ENCODE data around the gene AOPEP.
"Not testable (repeated sequence)": the region's sequence is repeated elsewhere in the genome, so short reads cannot be mapped to it uniquely, and the experiment has no call there.

AOPEP gene

GRCh38 chr9:94936419-94936818 is 209.9 kb downstream of the AOPEP start:
- Histone ChIP-seq H3K4me3 (replicated peaks; ENCODE audit: low read depth, low read length) (no peak overlapping the region), H3K27me3 (replicated peaks; ENCODE audit: control insufficient read depth, insufficient read depth, low read length) (no peaks in the 10 kb centered on the region), H3K36me3 (ENCODE audit: control insufficient read depth, insufficient read depth, low read length) (no peaks in the 10 kb centered on the region; the same call in 1 of the 2 replicates)
- no peak for TF ChIP-seq CTCF (IDR thresholded peaks at IDR 0.05; ENCODE audit: insufficient read depth, low read length, poor library complexity, severe bottlenecking)
- DNase-seq (ENCODE audit: extremely low read depth, insufficient read length), result no peak

- TF ChIP-seq CTCF (IDR thresholded peaks at IDR 0.05; ENCODE audit: insufficient read depth, low read length, poor library complexity, severe bottlenecking), result no peak
- no peak overlapping the region for H3K4me3 ChIP-seq (replicated peaks; ENCODE audit: low read depth, low read length)
- no peak for DNase-seq (ENCODE audit: extremely low read depth, insufficient read length)
- H3K27me3 ChIP-seq (replicated peaks; ENCODE audit: control insufficient read depth, insufficient read depth, low read length), result no peaks in the 10 kb centered on the region
- no peaks in the 10 kb centered on the region for H3K36me3 ChIP-seq (ENCODE audit: control insufficient read depth, insufficient read depth, low read length)
These were observed 210.9 kb downstream of the AOPEP start for GRCh38 chr9:94937214-94937903.

- no peaks in the 10 kb centered on the region for H3K27me3 ChIP-seq (replicated peaks; ENCODE audit: control insufficient read depth, insufficient read depth, low read length)
- no peak for TF ChIP-seq CTCF (IDR thresholded peaks at IDR 0.05; ENCODE audit: insufficient read depth, low read length, poor library complexity, severe bottlenecking)
- no peak for DNase-seq (ENCODE audit: extremely low read depth, insufficient read length)
- no peaks in the 10 kb centered on the region for H3K36me3 ChIP-seq (ENCODE audit: control insufficient read depth, insufficient read depth, low read length)
- H3K4me3 ChIP-seq (replicated peaks; ENCODE audit: low read depth, low read length), result no peak overlapping the region
These were observed 211.9 kb downstream of the AOPEP start for GRCh38 chr9:94938384-94938783.

- H3K36me3 ChIP-seq (ENCODE audit: control insufficient read depth, insufficient read depth, low read length); DNase-seq (ENCODE audit: extremely low read depth, insufficient read length); H3K4me3 ChIP-seq (replicated peaks; ENCODE audit: low read depth, low read length); H3K27me3 ChIP-seq (replicated peaks; ENCODE audit: control insufficient read depth, insufficient read depth, low read length): not testable (repeated sequence)
These were observed 213.8 kb downstream of the AOPEP start for GRCh38 chr9:94940296-94940695.

- Histone ChIP-seq H3K27me3 (replicated peaks; ENCODE audit: control insufficient read depth, insufficient read depth, low read length) (no peaks in the 10 kb centered on the region), H3K36me3 (ENCODE audit: control insufficient read depth, insufficient read depth, low read length) (no peaks in the 10 kb centered on the region), H3K4me3 (replicated peaks; ENCODE audit: low read depth, low read length) (no peak overlapping the region)
- TF ChIP-seq CTCF (IDR thresholded peaks at IDR 0.05; ENCODE audit: insufficient read depth, low read length, poor library complexity, severe bottlenecking), result no peak
- no peak for DNase-seq (ENCODE audit: extremely low read depth, insufficient read length)
These were observed 214.8 kb downstream of the AOPEP start for GRCh38 chr9:94941211-94941875.

- TF ChIP-seq CTCF (IDR thresholded peaks at IDR 0.05; ENCODE audit: insufficient read depth, low read length, poor library complexity, severe bottlenecking), result no peak
- no peak for DNase-seq (ENCODE audit: extremely low read depth, insufficient read length)
These were observed 218.1 kb downstream of the AOPEP start for GRCh38 chr9:94944626-94945025.

More at GRCh38 chr9:94944626-94945025, 218.1 kb downstream of the AOPEP start:
- Histone ChIP-seq H3K4me3 (replicated peaks; ENCODE audit: low read depth, low read length) (no peak overlapping the region), H3K27me3 (replicated peaks; ENCODE audit: control insufficient read depth, insufficient read depth, low read length) (no peaks in the 10 kb centered on the region), H3K36me3 (ENCODE audit: control insufficient read depth, insufficient read depth, low read length) (no peaks in the 10 kb centered on the region)

Measured in GM06990 (cell line).